ENCODE measurements around the gene MAGEA9B.
"Not testable (repeated sequence)": the region's sequence is repeated elsewhere in the genome, so short reads cannot be mapped to it uniquely, and the experiment has no call there.

MAGEA9B gene

GRCh38 chrX:149533999-149534398 lies 53.3 kb downstream of the MAGEA9B start:
- DNase-seq, result not testable (repeated sequence)

- not testable (repeated sequence) for DNase-seq
These were observed 54.4 kb downstream of the MAGEA9B start for GRCh38 chrX:149532868-149533267.

Measured in Kasumi-1 (cell line).